Left forelimb (tissue), 1 donor: Measurements from ENCODE around the gene SRPRB.
A peak's percentile ranks its signal among the peaks of the same experiment; 100 is the strongest.

Experiments used
- DNase-seq: peaks from one replicate; pipeline ENCODE4 v3.0.0-alpha.2; 2018; ENCODE audit warnings: low spot score

Gene SRPRB, protein sequence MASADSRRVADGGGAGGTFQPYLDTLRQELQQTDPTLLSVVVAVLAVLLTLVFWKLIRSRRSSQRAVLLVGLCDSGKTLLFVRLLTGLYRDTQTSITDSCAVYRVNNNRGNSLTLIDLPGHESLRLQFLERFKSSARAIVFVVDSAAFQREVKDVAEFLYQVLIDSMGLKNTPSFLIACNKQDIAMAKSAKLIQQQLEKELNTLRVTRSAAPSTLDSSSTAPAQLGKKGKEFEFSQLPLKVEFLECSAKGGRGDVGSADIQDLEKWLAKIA

DNA sequence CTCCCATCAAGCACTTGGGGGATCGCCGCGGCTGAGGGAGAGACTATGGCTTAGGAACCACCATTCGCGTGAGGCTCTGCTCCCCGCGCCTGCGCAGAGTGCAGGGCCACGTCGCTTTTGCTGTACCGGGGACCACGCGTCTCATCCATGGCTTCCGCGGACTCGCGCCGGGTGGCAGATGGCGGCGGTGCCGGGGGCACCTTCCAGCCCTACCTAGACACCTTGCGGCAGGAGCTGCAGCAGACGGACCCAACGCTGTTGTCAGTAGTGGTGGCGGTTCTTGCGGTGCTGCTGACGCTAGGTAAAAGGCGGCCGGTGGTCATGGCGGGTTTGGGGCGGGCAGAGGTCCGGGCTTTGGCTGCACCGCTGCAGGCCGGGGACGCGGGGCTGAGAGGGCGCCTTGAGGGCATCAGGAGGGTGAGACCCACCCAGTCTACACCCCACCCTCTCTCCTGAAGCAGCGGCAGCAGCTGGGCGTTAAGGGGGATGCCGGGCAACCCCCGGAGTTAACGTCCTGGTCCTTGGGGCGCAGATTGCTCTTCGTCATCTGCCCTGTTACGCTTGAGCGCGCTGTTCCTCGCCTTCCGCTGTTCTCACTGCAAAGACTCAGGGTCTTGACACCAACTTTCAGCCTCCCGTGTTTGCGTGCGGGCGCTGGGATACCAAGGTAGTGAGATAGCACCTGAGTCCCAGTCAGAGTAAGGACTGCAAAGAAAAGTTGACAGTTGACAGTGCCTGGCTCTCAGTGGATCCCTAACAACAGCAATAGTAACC lies at the start of gene SRPRB:
SRPRB (plus strand) TSS at position 114 of the 774 bp plus-strand sequence; CDS start at position 148, 34 bp downstream.
- peak; percentile 94 for DNase-seq

DNA sequence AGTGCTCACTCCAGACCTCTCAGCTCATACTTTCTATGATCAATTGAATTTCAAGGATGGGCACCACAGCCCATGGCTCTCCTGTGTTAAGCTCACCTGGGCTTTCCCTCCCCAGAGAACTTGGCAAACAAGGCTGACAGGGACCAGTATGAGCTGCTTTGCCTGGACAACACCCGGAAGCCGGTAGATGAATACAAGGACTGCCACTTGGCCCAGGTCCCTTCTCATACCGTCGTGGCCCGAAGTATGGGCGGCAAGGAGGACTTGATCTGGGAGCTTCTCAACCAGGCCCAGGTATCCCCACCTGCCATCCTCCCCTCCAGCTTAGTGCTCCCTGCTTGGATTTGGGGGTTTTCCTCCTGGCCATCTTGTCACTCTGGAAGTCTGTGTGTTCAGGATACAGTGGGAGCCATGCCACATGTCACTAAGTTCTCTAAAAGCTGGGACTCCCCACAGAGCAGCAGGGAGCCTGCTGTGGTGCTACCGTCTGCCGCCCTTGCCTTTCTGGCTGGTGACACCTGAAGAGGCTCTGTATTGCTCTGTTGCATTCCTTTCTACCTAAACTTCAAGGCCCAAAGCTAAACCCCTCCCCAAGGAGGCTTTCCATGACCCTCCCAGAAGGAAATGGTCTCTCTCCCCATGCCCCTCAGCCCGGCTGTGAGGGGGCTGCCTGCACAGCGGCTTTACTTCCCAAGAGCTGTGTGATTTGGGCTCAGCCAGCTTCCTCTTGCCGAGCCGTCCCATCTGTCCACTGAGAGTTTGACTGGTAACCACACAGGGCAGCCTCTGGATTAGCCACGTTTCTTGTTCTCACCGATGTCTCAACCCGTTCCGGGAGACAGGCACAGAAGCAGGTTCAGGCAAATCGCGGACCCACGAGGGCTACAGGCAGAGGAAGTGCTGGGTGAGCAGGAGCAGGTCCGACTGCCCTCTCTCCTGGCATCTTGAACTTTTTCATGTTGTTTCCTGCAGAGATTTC lies 48.6 kb upstream of the SRPRB start:
- no peak for DNase-seq

DNA sequence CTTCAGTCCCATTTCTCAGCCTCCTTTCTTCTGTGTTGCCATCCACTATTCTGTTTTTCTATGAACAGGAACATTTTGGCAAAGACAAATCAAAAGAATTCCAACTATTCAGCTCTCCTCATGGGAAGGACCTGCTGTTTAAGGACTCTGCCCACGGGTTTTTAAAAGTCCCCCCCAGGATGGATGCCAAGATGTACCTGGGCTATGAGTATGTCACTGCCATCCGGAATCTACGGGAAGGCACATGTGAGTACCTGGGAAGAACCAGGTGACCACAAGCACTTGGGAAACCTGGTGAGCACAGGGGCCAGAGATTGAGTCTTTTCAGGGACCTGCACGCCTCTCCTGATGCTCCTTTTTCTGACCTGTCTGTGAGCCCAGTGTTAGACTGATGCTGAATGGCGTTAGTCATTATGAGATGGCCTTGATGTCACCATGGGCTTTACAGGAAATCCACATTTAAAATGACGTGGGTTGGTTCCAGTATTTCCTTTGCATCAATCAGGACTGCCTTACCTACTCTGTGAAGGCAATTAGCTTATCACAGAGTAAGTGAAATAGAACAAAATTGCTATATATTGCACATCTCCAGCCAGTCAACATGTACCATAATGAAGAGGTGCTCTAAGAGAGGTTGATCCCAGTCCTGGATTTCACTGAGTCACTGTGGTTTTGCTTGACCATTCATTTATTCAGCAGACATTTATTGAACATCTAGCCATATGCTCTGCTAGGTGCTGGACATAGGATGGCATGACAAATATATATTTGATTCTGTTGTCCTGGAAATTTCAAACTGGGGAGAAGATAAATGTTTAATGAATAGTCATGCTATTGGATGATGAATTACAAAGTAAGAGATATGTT lies 47.7 kb upstream of the SRPRB start:
- DNase-seq = no peak

DNA sequence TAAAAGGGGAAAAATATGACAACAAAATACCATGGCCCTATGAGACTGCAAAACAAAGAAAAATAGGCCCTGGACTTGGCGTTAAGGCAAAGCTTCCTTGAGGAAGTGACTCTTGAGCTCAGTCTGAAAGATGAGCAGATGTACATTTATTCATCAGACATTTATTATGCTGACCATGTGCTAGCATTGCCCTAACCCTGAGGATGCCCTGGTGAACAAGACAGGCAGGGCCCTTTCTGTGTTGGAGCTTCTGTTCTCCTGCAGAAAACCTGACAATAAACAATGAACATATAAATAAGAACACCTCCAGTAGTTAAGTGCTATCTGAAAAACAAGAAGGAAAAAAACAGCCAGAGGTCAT lies 47.1 kb upstream of the SRPRB start:
- no peak for DNase-seq

DNA sequence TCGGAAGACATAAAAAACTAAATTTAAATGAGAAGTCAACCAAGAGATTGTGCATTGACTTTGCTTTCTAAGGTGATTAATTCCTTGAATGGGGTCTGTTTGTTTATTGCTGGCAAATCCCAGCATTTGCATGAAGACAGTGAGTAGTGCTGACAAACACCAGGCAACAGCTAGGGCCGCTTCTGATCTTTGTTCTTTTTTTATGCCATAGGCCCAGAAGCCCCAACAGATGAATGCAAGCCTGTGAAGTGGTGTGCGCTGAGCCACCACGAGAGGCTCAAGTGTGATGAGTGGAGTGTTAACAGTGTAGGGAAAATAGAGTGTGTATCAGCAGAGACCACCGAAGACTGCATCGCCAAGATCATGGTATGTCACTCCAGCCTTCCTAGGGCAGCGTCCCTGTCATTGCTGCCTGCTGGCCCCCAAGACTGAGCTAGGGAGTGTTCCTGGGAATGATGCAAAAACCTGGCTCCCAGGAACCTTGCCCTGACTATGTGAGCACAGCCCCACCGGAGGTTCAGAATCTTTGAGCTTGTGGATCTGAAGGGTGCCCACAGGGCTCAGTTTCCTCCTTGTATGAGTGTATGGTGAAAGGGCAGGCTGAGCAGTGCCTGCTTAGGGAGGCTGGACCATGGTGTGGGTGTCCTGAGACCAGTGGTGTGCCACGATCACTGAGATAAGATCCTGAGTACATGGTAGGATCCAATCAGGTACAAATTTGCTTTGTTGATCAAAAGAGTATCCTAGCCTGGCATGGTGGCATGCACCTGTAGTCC lies 46.5 kb upstream of the SRPRB start:
- no peak for DNase-seq

DNA sequence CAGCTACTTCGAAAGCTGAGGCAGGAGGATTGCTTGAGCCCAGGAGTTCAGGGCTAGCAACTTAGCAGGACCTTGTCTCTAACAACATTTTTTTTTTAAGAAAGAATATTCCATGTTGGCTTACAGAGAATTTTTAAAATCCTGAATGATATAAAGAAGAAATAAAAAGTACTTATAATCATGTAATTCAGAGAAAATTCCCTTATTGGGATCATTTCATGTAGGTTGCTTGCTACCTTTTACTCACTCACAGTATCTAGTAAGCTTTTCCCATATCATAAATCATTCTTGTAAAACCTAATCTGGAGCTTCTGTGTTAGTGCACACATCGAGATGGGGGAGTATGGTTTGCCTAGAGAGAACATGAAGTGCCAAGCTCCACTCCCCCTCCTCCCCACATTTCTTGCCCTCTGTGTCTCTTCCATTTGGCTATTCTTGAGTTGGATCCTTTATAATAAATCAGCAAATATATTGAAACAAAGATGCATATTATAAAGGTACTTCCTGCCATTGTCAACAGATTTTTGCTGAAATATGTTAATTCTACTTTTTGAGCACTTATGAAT lies 45.8 kb upstream of the SRPRB start:
- DNase-seq = no peak

DNA sequence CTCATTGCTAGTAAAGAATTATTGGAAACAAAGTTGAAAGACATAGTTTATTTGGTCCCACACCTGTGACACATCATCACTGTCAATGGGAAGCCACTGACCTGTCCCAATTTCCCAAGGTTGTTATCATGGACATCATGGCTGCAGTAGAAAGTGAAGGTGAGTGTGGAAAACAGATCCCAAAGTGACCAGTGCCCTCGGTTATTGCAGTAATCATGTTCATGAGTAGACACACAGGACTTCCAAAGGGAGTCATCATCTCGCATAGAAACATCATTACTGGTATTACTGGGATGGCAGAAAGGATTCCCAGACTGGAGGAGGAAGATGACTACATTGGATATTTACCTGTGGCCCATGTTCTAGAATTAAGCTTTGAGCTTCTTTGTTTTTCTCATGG lies 44.7 kb upstream of the SRPRB start:
- DNase-seq = no peak

DNA sequence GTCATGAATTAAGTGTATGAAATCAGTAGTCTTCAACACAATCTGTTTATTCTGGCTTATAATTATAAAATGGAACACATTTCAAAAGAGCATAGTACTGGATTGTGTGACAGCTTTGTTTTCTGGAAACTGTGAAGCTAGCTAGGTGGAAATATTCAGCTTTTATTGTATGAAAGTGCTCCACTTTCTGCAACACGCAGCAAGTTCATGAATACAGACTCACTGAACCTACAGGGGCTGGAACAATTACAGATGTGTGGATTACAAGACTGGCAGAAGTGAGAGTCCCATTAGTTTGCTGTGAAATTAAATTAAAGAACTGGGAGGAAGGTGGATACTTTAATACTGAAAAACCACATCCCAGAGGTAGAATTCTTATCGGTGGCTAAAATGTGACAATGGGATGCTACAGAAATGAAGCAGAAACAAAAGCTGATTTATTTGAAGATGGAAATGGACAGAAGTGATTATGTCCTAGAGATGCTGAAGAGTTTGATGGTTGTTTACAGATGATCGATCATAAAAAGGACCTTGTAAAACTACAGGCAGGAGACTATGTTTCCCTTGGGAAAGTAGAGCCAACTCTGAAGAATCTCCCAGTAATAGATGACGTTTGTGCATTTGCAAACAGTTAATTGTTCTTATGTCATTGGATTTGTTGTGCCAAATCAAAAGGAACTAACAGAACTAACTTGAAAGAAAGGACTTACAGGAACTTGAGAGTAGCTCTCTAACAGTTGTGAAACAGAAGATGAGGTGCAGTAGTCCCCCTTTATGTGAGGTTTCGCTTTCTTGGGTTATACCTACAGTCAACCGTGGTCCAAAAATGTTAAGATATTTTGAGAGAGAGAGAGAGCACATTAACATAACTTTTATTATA lies 43.8 kb upstream of the SRPRB start:
- no peak for DNase-seq

DNA sequence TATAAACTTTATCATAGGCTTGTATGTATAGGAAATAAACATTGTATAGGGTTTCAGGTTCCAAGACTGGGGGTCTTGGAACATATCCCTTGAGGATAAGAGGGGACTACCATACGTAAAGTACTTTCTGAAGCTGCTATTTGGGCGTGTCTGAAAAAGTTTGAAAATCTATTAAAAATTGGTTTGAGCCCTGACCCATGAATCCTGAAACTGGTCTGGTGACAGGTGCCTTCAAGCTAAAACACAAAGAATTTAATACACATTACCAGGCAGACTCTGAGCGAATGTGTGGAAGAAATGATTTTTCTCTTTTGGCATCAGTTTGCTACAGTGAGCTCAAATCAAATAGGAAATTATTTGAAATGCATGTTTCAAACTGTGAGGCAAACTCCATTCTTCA lies 43.1 kb upstream of the SRPRB start:
- DNase-seq = no peak

DNA sequence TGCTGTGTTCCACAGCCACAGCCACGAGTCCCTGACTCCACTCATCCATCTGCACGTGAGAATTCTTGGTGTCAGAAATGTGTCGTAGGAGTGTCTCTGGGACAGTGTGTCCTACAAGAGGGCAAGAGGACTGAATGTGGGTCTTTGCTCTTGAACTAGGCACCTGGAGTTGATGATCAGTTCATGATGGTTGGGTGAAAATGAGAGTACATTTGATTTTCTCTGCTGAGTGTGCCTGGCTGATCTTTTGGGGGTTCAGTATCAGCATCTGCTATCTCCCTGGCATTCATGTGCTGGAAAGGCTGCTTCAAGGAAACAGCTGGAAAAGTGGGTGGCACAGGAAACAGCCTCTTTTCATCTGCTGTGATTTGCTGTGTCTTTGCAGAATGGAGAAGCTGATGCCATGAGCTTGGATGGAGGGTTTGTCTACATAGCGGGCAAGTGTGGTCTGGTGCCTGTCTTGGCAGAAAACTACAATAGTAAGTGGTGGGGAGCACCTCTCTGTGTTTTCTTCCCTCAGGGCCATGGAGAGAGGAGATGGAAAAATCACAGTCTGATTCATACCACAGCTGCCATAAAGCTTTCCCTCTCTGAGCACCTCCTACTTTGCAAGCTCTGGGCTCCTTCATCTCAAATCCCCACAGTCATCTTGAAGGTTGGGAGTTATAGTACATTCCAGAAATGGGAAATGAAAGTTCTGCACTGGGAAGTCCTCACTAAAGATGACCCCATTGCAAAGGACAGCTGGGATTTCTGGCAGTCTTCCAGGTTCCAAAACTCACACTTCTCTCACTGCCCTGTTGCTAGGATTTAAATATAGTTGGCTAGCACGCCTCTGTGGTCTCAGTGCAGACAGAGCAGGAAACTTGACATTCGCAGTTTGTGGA lies 41.6 kb upstream of the SRPRB start:
- peak; percentile 79 for DNase-seq

DNA sequence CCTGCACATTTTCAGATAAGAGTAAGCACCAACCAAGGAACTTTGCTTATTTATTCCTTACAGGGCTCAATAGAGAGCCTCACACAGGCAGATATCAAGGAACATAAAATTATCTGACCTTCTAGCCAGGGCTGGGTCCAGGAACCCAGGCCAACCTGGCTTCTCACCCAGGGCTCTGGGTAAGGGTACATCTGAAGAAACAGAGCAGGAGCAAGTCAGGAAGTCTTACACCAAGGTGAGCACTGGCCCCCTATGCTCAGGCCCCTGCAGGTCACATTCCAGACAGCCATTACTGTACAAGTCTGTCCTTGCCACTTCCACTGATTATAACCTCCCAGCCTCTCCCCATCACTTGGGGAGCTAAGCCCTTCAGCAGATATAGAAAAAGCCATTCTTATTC lies 40.4 kb upstream of the SRPRB start:
- DNase-seq = no peak

DNA sequence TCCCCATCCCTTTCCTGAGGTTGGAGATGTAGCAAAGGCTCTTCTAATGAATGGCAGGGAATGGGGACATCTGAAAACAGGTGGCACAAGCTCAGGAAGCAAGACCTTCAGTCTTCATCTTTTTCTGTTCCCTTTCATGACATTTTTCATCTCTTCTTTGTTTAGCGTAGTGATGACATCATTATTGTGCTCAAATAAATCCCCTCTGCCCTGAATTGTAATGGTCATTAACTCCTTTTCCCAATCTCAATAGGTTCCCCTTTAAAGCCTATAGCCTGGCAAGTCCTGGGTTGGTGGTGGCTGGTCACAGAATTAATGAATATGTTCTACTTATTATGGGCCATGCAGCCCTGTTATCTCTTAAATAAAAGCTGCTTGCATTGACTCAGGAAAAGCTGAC lies 38.0 kb upstream of the SRPRB start:
- DNase-seq = no peak

DNA sequence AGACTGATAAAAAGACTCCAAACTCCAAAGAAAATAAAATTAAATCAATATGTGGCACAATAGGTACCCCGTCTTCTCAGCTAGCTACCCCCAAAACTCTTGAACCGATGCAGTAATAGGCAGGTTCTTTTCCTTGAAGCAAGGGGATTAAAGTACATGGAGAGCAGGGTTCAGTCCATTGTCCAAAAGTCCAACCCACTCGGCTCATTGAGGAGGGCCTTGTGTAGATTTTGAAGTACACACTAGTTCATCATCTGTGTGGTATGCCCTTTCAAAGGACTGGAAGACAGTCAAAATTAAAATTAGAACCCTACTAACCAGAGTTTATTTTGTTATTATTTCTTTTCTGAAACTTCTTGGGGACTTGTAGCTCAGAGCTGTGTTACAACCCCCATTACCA lies 36.1 kb upstream of the SRPRB start:
- no peak for DNase-seq

DNA sequence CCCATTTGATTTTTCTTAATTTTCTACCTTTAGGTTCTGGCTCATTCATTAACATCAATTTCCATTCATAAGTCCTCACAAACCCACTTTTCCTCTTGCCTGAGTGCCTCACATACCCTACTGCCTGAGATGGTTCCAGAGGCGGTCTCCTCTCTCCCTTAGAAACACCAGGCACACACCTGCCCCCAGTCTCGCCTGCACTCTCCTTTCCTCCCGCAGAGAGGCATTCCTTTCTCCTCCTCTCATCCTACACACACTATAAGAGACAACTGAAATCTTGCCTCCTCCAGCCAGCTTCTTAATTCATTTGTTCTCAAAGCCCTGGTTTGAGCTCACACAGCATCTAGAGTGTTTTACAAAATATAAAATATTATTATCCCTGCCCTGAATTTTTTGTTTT lies 31.9 kb upstream of the SRPRB start:
- DNase-seq = no peak

DNA sequence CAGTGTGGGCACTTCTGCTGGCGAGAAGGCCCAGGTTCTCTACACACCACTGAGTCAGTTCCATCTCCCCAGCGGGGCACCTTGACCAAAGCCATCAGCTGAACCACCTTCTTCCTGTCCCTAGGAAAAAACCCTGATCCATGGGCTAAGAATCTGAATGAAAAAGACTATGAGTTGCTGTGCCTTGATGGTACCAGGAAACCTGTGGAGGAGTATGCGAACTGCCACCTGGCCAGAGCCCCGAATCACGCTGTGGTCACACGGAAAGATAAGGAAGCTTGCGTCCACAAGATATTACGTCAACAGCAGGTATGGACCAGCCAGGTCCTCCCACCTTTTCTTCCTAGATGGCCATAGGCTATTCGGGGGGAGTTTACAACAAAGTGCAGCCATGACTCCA lies 30.3 kb upstream of the SRPRB start:
- no peak for DNase-seq

DNA sequence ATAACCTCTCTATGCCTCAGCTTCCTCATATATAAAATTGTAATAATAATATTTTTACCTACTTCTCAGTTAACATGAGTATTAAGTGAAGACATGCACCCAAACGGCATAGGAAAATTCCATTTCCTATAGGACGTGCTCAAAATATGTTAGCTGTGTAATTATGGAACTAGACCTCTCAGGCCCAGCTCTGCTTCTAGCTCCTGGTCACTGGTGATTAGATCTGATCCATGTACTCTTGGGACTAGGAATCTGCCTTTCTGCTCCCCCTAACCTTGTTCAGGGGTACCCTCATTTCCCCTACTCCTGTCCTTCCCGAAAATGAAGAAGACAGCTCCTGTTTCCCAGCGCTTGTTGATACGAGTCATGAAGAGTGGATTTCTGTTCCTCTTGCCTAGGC lies 29.8 kb upstream of the SRPRB start:
- DNase-seq = no peak

DNA sequence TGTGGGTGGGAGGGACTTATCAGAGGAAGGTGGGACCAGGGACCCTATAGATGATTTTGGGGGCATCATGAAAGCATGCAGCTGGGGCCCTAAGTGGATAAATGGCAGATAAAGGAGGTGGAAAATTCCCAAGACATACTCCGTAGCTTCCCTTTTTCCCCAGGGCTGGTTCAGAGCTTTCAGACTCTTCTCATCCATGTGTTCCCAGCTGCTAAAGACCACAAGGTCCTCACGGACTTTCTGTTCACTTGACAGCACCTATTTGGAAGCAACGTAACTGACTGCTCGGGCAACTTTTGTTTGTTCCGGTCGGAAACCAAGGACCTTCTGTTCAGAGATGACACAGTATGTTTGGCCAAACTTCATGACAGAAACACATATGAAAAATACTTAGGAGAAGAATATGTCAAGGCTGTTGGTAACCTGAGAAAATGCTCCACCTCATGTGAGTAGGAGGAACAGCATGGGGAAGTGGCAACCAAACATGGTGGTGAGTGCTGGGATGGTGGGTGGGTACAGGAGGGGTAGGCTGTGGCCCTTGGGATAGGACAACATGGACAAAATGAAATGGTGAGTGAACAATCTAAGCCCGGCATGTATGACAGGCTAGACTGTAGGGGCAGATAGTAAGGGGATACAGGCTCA lies 28.7 kb upstream of the SRPRB start:
- DNase-seq = no peak
